Small intestine (tissue), 7 donors: Measurements from ENCODE around the gene PLXDC1. TPM values are rescaled to one million over a fixed set of nuclear protein-coding genes. Genes with fewer than 3 reads are reported as not detected.
A peak's percentile ranks its signal among the peaks of the same experiment; 100 is the strongest.
"Not testable (repeated sequence)": the region's sequence is repeated elsewhere in the genome, so short reads cannot be mapped to it uniquely, and the experiment has no call there.

Source experiments
- DNase-seq, 2 donors: peaks; one replicate each; pipeline versions ENCODE4 v3.0.0 to v3.0.0-alpha.2; 2013
- FAIRE-seq: peaks from 2 replicates; lab custom pipeline; 2012; peaks lifted over from hg19 to GRCh38; lab: Jason Lieb, UNC
- H3K27ac ChIP-seq, 3 donors: one replicate each; pipeline ENCODE4 v1.5.1; 2013; ENCODE audit warnings: low read length in 2 of 3, mild to moderate bottlenecking in 2 of 3, control low read depth in 1 of 3, inconsistent platforms in 1 of 3, low read depth in 1 of 3, moderate library complexity in 1 of 3
- H3K27me3 ChIP-seq, 3 donors: one replicate each; pipeline ENCODE4 v1.6.1; 2013; ENCODE audit warnings: low read length in 3 of 3, inconsistent platforms in 1 of 3; ENCODE audit not compliant: control insufficient read depth in 3 of 3, insufficient read depth in 3 of 3
- H3K36me3 ChIP-seq, 3 donors: one replicate each; pipeline ENCODE4 v1.6.1; 2013; ENCODE audit warnings: low read length in 3 of 3, inconsistent platforms in 1 of 3, low read depth in 1 of 3, mild to moderate bottlenecking in 1 of 3, moderate library complexity in 1 of 3; ENCODE audit not compliant: control insufficient read depth in 3 of 3, insufficient read depth in 2 of 3
- H3K4me1 ChIP-seq, 3 donors: one replicate each; pipeline ENCODE4 v1.6.1; 2013; ENCODE audit warnings: low read length in 2 of 3, inconsistent platforms in 1 of 3, low read depth in 1 of 3, mild to moderate bottlenecking in 1 of 3, moderate library complexity in 1 of 3; ENCODE audit not compliant: control insufficient read depth in 3 of 3, insufficient read depth in 2 of 3
- H3K4me3 ChIP-seq, 3 donors: one replicate each; pipeline ENCODE4 v1.5.1; 2013; ENCODE audit warnings: low read length in 3 of 3, control low read depth in 1 of 3, inconsistent platforms in 1 of 3, low read depth in 1 of 3, mild to moderate bottlenecking in 1 of 3, moderate library complexity in 1 of 3
- H3K9me3 ChIP-seq, 2 donors: one replicate each; pipeline ENCODE4 v1.6.1; 2013; ENCODE audit warnings: low read depth in 1 of 2, low read length in 1 of 2; ENCODE audit not compliant: control insufficient read depth in 2 of 2, insufficient read depth in 1 of 2
- WGBS, 3 donors: extraction: QIAGEN DNeasy Blood & Tissue Kit; methylation state at CpG; one replicate each; pipeline ENCODE4 v1.1.7; 2013; 5-methylcytosine and 5-hydroxymethylcytosine counted together
- polyA plus RNA-seq, 4 donors: library from polyadenylated mRNA; stranded (reverse) in 3 of 4; unstranded in 1 of 4; fragments of 200-250 nt in 3 of 4; fragments of 120-200 nt in 1 of 4; gene quantifications; one replicate each; pipeline versions ENCODE4 v1.2.1 to v1.2.3, GENCODE V29; 2013
- donor health status: healthy with polysubstance abuse.
- donor health status: control.
- donor health status: control.
- donor health status: Bipolar disorder and iron deficiency.
- donor health status: healthy.

The PLXDC1 gene
- polyA plus RNA-seq, 4 donors, result 2.1 to 12.7 (median 3.4) TPM

DNA sequence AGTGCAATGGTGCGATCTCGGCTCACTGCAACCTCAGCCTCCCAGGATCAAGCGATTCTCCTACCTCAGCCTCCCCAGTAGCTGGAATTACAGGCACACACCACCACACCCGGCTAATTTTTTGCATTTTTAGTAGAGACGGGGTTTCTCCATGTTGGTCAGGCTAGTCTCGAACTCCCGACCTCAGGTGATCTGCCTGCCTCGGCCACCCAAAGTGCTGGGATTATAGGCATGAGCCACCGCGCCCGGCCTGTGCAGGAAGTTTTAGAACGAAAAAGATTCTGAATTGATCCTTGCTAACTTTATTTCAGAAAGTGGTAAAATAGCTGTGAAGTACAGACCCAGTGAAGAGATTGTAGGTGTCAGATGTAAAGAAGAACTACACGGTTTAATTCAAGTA is 125.1 kb downstream of the PLXDC1 start:
- 55 to 80% (median 67%) methylated on average over 13 of the region's 13 CpGs for WGBS, 3 donors
- not testable (repeated sequence) for DNase-seq, H3K4me1 ChIP-seq, H3K4me3 ChIP-seq, H3K36me3 ChIP-seq, H3K27ac ChIP-seq, H3K9me3 ChIP-seq, FAIRE-seq
- H3K27me3 ChIP-seq, result peaks cover 0 to 11% (median 0%) of the 10 kb centered on the region in 3 donors

DNA sequence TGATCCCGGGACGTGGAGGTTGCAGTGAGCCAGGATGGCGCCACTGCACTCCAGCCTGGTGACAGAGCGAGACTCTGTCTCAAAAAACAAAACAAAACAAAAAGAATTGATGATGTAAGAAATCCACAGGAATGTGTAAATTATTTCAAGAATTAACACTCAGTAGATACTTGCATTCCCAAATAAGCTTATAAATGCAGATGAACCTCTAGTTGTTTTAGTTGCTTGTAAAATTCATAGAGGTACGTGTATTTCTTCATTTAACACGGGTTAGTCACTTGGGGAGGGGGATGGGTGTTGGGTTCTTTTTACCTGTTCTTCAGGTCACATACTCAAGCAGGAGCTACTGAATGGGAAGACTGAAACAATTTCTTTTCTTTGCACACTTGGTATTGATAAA is 128.5 kb downstream of the PLXDC1 start:
- no peak overlapping the region for H3K4me3 ChIP-seq
- no peak overlapping the region for H3K27ac ChIP-seq
- H3K4me1 ChIP-seq, result peaks cover 0 to 10% (median 0%) of the 10 kb centered on the region in 3 donors
- H3K36me3 ChIP-seq, result no peaks in the 10 kb centered on the region
- peaks cover 0 to 3% of the 10 kb centered on the region in 2 donors for H3K9me3 ChIP-seq
- no peak for FAIRE-seq
- 89 to 93% (median 91%) methylated on average over 6 of the region's 6 CpGs for WGBS, 3 donors
- DNase-seq, result no peak
- peaks cover 0 to 4% (median 0%) of the 10 kb centered on the region in 3 donors for H3K27me3 ChIP-seq

DNA sequence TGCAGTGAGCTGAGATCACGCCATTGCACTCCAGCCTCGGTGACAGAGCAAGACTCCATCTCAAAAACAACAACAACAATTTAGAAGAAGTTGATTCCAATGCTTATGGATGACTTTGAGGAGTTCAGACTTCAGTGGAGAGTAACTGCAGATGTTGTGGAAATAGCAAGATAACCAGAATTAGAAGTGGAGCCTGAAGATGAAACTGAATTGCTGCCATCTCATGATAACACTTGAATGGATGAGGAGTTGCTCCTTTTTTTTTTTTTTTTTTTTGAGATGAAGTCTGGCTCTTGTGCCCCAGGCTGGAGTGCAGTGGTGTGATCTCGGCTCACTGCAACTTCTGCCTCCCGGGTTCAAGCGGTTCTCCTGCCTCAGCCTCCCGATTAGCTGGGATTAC is 131.4 kb downstream of the PLXDC1 start:
- not testable (repeated sequence) for DNase-seq
- WGBS, 3 donors, result 87 to 91% (median 90%) methylated on average over 6 of the region's 6 CpGs

DNA sequence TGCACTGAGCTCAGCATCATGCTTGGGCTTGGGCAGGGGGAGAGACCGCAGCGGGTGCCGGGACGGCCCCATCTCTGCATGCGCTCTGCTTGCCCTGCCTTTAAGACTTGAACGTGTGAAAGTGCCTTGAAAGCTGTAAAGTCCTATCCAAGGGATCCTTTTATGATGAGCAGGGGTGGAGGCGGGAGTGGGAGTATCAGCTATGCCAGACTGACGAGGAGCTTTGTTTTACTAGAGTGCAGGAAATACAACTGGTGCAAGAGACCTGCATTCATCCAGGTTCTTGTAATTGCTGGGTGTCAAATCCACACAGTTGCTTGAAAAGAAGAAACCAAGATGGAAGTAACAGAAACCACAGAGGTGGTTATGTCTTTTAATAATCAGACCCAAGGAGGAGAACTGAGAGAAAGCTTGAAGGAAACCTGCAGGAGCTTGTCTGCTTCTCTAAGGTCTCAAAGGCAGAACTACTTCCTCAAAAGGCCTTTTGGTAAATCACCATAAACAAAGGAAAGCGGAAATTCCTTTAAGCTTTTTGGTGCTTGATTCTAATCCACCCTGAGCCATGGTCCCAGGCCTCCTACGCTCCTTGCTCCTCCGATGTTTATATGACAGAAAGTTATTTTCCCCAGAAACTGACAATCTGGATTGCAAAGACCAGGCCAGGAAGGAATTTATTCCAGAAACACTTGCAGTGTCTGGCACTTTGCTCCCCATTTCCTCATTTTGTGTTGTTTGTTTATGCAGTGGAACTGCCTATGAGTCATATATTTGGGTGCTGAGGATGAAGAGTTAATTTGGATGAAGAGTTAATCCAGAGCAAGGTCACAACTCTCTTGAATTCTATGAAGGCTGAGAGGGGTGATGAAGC is 132.9 kb downstream of the PLXDC1 start:
- FAIRE-seq (no peak), DNase-seq (no peak)

More for the DNA sequence above, 131.4 kb downstream of the PLXDC1 start:
- not testable (repeated sequence) for H3K36me3 ChIP-seq, H3K4me3 ChIP-seq, FAIRE-seq, H3K27me3 ChIP-seq, H3K9me3 ChIP-seq, H3K27ac ChIP-seq, H3K4me1 ChIP-seq

DNA sequence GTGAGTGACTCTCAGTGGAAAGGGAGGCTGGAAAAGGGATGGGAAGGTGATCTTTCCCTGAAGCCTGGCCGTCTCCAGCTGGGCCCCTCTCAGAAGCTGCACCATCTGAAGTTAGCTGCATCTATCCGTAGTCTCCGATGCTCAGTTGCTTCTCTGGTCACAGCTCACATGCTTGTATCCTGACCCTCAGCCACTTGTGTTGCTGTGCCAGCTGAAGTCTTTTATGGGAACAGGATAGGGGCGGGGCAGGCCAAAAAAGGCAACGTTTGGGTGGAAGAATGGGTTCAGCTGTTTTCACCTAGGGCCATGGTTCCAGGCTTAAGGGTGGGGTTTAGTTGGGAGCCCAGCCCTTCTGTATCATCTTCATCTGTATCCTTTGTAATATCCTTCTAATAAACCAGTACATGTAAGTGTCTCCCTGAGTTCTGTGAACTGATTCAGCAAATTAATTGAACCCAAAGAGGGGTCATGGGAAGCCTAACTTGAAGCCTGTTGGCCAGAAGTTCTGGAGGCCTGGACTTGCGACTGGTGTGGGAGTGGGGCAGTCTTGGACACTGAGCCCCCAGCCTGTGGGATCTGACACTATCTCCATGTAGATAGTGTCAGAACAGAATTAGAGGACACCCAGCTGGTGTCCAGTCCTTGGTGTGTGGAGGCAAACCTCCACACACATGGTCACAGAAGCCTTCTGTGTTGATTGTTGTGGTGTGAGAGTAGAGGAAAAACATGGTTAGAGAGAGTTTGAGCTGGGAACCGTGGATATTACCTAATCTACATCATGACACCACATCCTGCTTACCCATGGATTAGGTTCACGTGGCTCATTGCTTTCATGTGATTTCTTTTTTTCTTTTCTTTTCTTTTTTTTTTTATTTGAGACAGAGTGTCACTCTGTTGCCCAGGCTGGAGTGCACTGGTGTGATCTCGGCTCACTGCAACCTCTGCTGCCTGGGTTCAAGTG is 135.0 kb downstream of the PLXDC1 start:
- no peak for DNase-seq
- H3K36me3 ChIP-seq, result no peaks in the 10 kb centered on the region
- FAIRE-seq, result no peak
- WGBS, 3 donors, result 68 to 73% (median 70%) methylated on average over 9 of the region's 9 CpGs
- H3K27me3 ChIP-seq, result peaks cover 0 to 8% (median 0%) of the 10 kb centered on the region in 3 donors
- H3K4me3 ChIP-seq, result no peak overlapping the region
- peaks cover 0 to 8% (median 0%) of the 10 kb centered on the region in 3 donors for H3K4me1 ChIP-seq
- H3K9me3 ChIP-seq, result peaks cover 0 to 3% of the 10 kb centered on the region in 2 donors
- peak overlapping the region in 1 of 3 donors; percentile 42 for H3K27ac ChIP-seq

More for the DNA sequence above, 132.9 kb downstream of the PLXDC1 start:
- H3K9me3 ChIP-seq, result peaks cover 0 to 3% of the 10 kb centered on the region in 2 donors
- peak overlapping the region in 1 of 3 donors; percentile 84 for H3K27ac ChIP-seq
- no peaks in the 10 kb centered on the region for H3K36me3 ChIP-seq
- no peak overlapping the region for H3K4me3 ChIP-seq
- H3K27me3 ChIP-seq, result no peaks in the 10 kb centered on the region
- H3K4me1 ChIP-seq, result peaks cover 0 to 8% (median 0%) of the 10 kb centered on the region in 3 donors
- WGBS, 3 donors, result 68 to 82% (median 81%) methylated on average over 11 of the region's 11 CpGs

DNA sequence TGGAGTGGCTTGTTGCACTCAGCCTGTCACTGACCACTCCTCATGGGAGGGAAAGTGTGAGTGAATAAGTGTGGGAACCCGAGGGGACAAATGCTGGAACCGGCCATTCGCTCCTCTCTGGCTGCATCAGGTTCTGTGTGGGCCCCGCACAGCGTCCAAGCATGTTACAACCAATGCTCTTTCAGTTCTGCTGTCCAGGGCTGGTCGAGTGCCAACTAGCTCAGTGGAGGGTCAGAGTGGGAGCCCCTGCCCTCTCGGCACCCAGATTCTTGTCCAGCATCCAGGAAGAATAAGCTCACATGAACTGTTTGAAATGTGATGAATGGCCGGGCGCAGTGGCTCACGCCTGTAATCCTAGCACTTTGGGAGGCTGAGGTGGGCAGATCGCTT is 135.9 kb downstream of the PLXDC1 start:
- Histone ChIP-seq H3K4me1 (peaks cover 0 to 8% (median 0%) of the 10 kb centered on the region in 3 donors), H3K27ac (no peak overlapping the region), H3K36me3 (no peaks in the 10 kb centered on the region), H3K9me3 (peaks cover 0 to 3% of the 10 kb centered on the region in 2 donors), H3K4me3 (no peak overlapping the region), H3K27me3 (peaks cover 0 to 8% (median 0%) of the 10 kb centered on the region in 3 donors)
- DNase-seq (no peak), FAIRE-seq (no peak)
- WGBS, 3 donors, result 90 to 94% (median 90%) methylated on average over 11 of the region's 11 CpGs

DNA sequence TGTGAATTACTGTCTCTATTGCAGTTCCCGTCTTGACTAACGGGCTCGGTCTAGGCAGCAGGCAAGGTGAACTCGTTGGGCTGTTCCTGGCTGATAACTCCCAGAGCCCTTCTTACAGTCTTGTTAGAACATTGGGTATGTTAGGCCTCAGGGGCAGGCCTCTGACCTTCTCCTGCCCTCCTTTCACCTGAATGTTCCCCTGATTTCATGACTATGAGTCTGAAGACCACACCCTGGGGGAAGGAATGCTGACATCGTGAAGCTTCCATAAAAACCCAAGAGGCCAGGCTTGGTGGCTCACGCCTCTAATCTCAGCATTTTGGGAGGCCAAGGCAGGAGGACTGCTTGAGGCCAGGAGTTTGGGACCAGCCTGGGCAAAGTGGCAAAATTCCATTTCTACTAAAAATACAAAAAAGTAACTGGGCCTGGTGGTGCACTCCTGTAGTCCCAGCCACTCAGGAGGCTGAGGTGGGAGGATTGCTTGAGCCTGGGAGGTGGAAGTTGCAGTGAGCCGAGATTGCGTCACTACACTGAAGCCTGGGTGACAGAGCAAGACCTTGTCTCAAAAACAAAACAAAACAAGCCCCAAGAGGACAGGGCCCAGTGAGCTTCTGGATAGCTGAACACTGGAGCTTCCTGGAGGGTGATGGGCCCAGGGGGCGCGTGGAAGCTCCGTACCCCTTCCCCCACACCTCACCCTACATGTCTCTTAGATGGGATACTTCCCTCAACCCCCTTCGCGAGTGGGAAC is 136.5 kb downstream of the PLXDC1 start:
- Histone ChIP-seq H3K27ac (peak overlapping the region in 1 of 3 donors; percentile 78), H3K9me3 (peaks cover 0 to 3% of the 10 kb centered on the region in 2 donors), H3K4me3 (no peak overlapping the region), H3K4me1 (peaks cover 0 to 8% (median 0%) of the 10 kb centered on the region in 3 donors), H3K27me3 (peaks cover 0 to 8% (median 0%) of the 10 kb centered on the region in 3 donors), H3K36me3 (no peaks in the 10 kb centered on the region)
- FAIRE-seq, result no peak
- no peak for DNase-seq
- 74 to 80% (median 77%) methylated on average over 13 of the region's 13 CpGs for WGBS, 3 donors
